ENCODE data around the gene B4GALT7.
"Not testable (repeated sequence)": the region's sequence is repeated elsewhere in the genome, so short reads cannot be mapped to it uniquely, and the experiment has no call there.

Gene B4GALT7

DNA sequence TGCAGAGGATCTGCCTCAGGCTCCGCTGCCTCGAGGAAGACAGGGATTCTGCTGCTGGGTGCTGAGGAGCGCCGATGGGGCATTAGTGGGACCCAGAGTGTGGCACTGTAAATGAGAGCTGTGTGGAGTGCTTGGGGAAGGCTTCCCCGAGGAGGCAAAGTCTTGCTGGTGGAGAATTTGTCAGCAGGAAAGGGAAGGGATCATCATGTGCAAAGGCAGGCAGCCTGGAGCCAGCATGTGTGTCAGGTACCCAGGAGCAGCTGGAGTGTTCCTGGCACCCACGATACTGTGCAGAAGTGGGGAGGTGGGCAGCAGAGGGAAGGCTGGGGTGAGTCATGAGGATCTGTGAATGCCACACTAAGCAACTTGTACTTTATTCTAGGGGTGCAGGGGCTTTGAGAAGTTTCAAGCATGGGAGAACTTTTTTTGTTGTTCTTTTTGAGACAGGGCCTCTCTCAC is 12.3 kb downstream of the B4GALT7 start:
- no peaks in the 10 kb centered on the region for H3K36me3 ChIP-seq (ENCODE audit: low read length)
- no peak overlapping the region for H3K27ac ChIP-seq (ENCODE audit: low read depth, low read length)
- H3F3A ChIP-seq (ENCODE audit: insufficient read depth) = no peaks in the 10 kb centered on the region
- no peak overlapping the region for H2AFZ ChIP-seq (ENCODE audit: low read depth, low read length, severe bottlenecking)
- no peaks in the 10 kb centered on the region for H4K20me1 ChIP-seq (ENCODE audit: low read depth, low read length)
- H3K9me3 ChIP-seq (ENCODE audit: insufficient read depth, low read length) = no peaks in the 10 kb centered on the region
- no peak overlapping the region for H3K4me3 ChIP-seq (ENCODE audit: insufficient read depth, low read length, poor library complexity, severe bottlenecking)
- H3K79me2 ChIP-seq (ENCODE audit: insufficient read depth, low read length) = no peaks in the 10 kb centered on the region
- no peak for TF ChIP-seq EZH2phosphoT487 (conservative IDR thresholded peaks at IDR 0.05; ENCODE audit: low read length)
- TF ChIP-seq, protein P1, sequence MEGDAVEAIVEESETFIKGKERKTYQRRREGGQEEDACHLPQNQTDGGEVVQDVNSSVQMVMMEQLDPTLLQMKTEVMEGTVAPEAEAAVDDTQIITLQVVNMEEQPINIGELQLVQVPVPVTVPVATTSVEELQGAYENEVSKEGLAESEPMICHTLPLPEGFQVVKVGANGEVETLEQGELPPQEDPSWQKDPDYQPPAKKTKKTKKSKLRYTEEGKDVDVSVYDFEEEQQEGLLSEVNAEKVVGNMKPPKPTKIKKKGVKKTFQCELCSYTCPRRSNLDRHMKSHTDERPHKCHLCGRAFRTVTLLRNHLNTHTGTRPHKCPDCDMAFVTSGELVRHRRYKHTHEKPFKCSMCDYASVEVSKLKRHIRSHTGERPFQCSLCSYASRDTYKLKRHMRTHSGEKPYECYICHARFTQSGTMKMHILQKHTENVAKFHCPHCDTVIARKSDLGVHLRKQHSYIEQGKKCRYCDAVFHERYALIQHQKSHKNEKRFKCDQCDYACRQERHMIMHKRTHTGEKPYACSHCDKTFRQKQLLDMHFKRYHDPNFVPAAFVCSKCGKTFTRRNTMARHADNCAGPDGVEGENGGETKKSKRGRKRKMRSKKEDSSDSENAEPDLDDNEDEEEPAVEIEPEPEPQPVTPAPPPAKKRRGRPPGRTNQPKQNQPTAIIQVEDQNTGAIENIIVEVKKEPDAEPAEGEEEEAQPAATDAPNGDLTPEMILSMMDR (IDR thresholded peaks at IDR 0.05; ENCODE audit: insufficient read depth, low read length, poor library complexity, severe bottlenecking) = no peak
- H3K9me2 ChIP-seq (replicated peaks; ENCODE audit: insufficient read depth, low read length) = no peaks in the 10 kb centered on the region
- no peak overlapping the region for H3K9ac ChIP-seq (ENCODE audit: low read length)
- H3K4me2 ChIP-seq (ENCODE audit: low read depth, low read length, poor library complexity, severe bottlenecking) = no peak overlapping the region
- H3K27me3 ChIP-seq (ENCODE audit: low read length) = no peaks in the 10 kb centered on the region

DNA sequence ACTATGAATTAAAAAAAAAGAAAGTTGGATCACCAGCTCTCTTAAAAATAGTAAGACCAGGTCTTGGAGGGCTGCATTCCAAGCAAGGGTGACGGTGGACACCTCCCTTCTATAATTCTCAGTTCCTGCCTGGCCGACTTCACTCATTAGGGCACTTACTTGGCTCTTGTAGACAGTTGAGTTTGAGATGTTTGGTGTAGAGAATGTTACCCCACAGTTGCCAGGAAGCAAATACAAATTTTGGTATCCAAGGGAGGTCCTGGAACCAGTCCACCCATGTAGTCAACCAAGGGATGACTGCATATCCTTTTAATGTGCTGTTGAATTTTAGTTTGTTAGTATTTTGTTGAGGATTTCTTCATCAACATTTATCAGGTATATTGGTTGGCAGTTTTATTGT is 20.6 kb downstream of the B4GALT7 start:
- no peak overlapping the region for H3K4me2 ChIP-seq (ENCODE audit: low read depth, low read length, poor library complexity, severe bottlenecking)
- no peaks in the 10 kb centered on the region for H3K36me3 ChIP-seq (ENCODE audit: low read length)
- H4K20me1 ChIP-seq (ENCODE audit: low read depth, low read length) = no peaks in the 10 kb centered on the region
- H3K9ac ChIP-seq (ENCODE audit: low read length) = no peak overlapping the region
- H3K27me3 ChIP-seq (ENCODE audit: low read length) = no peaks in the 10 kb centered on the region
- no peaks in the 10 kb centered on the region for H3K9me2 ChIP-seq (replicated peaks; ENCODE audit: insufficient read depth, low read length)
- TF ChIP-seq, protein P1 (IDR thresholded peaks at IDR 0.05; ENCODE audit: insufficient read depth, low read length, poor library complexity, severe bottlenecking) = no peak
- TF ChIP-seq EZH2phosphoT487 (conservative IDR thresholded peaks at IDR 0.05; ENCODE audit: low read length) = no peak
- H3K27ac ChIP-seq (ENCODE audit: low read depth, low read length) = no peak overlapping the region
- no peaks in the 10 kb centered on the region for H3K9me3 ChIP-seq (ENCODE audit: insufficient read depth, low read length)
- no peaks in the 10 kb centered on the region for H3K79me2 ChIP-seq (ENCODE audit: insufficient read depth, low read length)
- H3F3A ChIP-seq (ENCODE audit: insufficient read depth) = no peaks in the 10 kb centered on the region
- H3K4me3 ChIP-seq (ENCODE audit: insufficient read depth, low read length, poor library complexity, severe bottlenecking) = no peak overlapping the region
- no peak overlapping the region for H2AFZ ChIP-seq (ENCODE audit: low read depth, low read length, severe bottlenecking)

DNA sequence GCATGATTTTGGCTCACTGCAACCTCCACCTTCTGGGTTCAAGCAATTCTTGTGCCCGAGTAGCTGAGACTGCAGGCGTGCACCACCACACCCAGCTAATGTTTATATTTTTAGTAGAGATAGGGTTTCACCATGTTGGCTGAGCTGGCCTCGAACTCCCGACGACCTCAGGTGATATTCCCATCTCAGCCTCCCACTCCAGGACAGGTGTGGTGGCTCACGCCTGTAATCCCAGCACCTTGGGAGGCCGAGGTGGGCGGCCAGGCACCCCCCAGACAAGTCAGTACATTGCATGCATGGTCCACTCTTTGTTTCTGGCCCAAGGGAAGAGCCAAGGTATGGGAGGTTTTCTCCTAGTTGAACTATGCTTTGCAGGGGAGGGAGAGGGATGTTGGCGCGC is 24.2 kb downstream of the B4GALT7 start:
- H3K27me3 ChIP-seq (ENCODE audit: low read length); H3K79me2 ChIP-seq (ENCODE audit: insufficient read depth, low read length); H3K9ac ChIP-seq (ENCODE audit: low read length); H3K27ac ChIP-seq (ENCODE audit: low read depth, low read length); H3F3A ChIP-seq (ENCODE audit: insufficient read depth); H4K20me1 ChIP-seq (ENCODE audit: low read depth, low read length); H3K4me2 ChIP-seq (ENCODE audit: low read depth, low read length, poor library complexity, severe bottlenecking); H2AFZ ChIP-seq (ENCODE audit: low read depth, low read length, severe bottlenecking); H3K36me3 ChIP-seq (ENCODE audit: low read length); H3K9me2 ChIP-seq (replicated peaks; ENCODE audit: insufficient read depth, low read length); H3K9me3 ChIP-seq (ENCODE audit: insufficient read depth, low read length); H3K4me3 ChIP-seq (ENCODE audit: insufficient read depth, low read length, poor library complexity, severe bottlenecking): not testable (repeated sequence)

DNA sequence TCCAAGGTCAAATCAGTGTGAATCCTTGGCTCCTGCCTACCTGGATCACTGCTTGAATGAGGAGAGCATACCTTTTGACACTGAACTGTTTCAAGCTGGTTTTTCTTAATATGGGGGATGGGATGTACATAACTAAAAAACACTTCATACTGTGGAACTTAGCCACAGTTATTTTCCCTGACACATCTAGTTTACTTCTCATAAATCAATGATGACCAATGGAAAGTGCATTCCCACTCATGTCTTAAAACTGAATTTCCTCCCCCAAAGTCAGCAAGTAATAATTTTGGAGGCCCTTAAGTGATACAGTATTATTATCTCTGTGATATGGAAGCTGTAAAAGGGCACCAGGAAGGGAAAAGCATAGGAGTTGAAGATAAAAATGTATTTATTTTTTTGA is 30.3 kb downstream of the B4GALT7 start:
- not testable (repeated sequence) for H3K79me2 ChIP-seq (ENCODE audit: insufficient read depth, low read length); H3F3A ChIP-seq (ENCODE audit: insufficient read depth); H3K36me3 ChIP-seq (ENCODE audit: low read length); H3K27me3 ChIP-seq (ENCODE audit: low read length); H3K27ac ChIP-seq (ENCODE audit: low read depth, low read length); H4K20me1 ChIP-seq (ENCODE audit: low read depth, low read length); H3K9me2 ChIP-seq (replicated peaks; ENCODE audit: insufficient read depth, low read length); H3K4me3 ChIP-seq (ENCODE audit: insufficient read depth, low read length, poor library complexity, severe bottlenecking); H3K9me3 ChIP-seq (ENCODE audit: insufficient read depth, low read length); H3K4me2 ChIP-seq (ENCODE audit: low read depth, low read length, poor library complexity, severe bottlenecking); H3K9ac ChIP-seq (ENCODE audit: low read length); H2AFZ ChIP-seq (ENCODE audit: low read depth, low read length, severe bottlenecking)

DNA sequence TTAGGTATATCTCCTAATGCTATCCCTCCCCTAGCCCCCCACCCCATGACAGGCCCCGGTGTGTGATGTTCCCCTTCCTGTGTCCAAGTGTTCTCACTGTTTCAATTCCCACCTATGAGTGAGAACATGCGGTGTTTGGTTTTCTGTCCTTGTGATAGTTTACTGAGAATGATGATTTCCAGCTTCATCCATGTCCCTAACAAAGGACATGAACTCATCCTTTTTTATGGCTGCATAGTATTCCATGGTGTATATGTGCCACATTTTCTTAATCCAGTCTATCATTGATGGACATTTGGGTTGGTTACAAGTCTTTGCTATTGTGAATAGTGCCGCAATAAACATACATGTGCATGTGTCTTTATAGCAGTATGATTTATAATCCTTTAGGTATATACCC is 35.0 kb downstream of the B4GALT7 start:
- H3K9ac ChIP-seq (ENCODE audit: low read length); H3K9me2 ChIP-seq (replicated peaks; ENCODE audit: insufficient read depth, low read length); H3K4me2 ChIP-seq (ENCODE audit: low read depth, low read length, poor library complexity, severe bottlenecking); H4K20me1 ChIP-seq (ENCODE audit: low read depth, low read length); H3K9me3 ChIP-seq (ENCODE audit: insufficient read depth, low read length); H3K27me3 ChIP-seq (ENCODE audit: low read length); H3K79me2 ChIP-seq (ENCODE audit: insufficient read depth, low read length); H2AFZ ChIP-seq (ENCODE audit: low read depth, low read length, severe bottlenecking); H3K27ac ChIP-seq (ENCODE audit: low read depth, low read length); H3K4me3 ChIP-seq (ENCODE audit: insufficient read depth, low read length, poor library complexity, severe bottlenecking); H3F3A ChIP-seq (ENCODE audit: insufficient read depth); H3K36me3 ChIP-seq (ENCODE audit: low read length): not testable (repeated sequence)

DNA sequence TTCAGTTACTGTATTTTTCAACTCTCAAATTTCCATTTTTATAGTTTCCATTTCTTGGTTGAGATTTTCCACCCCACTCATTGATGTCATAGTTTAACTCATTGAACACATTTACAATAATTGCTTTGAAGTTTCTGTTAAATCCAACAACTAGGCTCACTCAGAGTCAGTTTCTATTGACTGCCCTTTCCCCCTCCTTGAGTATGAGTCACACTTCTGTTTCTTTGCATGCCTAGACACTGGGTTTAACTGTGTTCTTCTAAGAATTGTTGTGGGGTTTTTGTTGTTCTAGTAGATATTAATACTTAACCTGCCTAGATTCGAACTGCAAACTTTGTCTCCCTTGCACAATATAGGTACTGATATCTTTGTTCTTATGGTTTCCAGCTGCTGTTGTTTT is 45.5 kb downstream of the B4GALT7 start:
- not testable (repeated sequence) for H3K9ac ChIP-seq (ENCODE audit: low read length); H3K9me3 ChIP-seq (ENCODE audit: insufficient read depth, low read length); H3K36me3 ChIP-seq (ENCODE audit: low read length); H3K4me2 ChIP-seq (ENCODE audit: low read depth, low read length, poor library complexity, severe bottlenecking); H4K20me1 ChIP-seq (ENCODE audit: low read depth, low read length); H3K27me3 ChIP-seq (ENCODE audit: low read length); H3K79me2 ChIP-seq (ENCODE audit: insufficient read depth, low read length); H3K4me3 ChIP-seq (ENCODE audit: insufficient read depth, low read length, poor library complexity, severe bottlenecking); H3K9me2 ChIP-seq (replicated peaks; ENCODE audit: insufficient read depth, low read length); H3F3A ChIP-seq (ENCODE audit: insufficient read depth); H3K27ac ChIP-seq (ENCODE audit: low read depth, low read length); H2AFZ ChIP-seq (ENCODE audit: low read depth, low read length, severe bottlenecking)

DNA sequence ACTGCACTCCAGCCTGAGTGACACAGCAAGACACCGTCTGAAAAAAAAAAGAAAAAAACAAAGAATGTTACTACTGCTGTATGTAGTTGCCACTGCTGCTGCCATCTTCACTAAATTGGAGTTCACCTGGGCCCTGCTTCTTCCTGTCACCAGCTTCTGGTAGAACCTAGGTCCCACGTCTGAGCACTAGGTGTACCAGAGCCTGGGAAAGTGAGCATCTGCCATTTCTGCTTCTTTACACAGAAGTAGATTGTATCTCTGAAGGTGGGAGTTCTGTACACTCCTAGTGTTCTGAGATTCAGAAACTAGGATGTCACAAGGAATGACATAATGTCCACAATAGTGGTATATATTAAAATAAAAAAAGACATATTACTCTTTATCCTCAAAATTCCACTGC is 51.3 kb downstream of the B4GALT7 start:
- H3K4me2 ChIP-seq (ENCODE audit: low read depth, low read length, poor library complexity, severe bottlenecking); H3K4me3 ChIP-seq (ENCODE audit: insufficient read depth, low read length, poor library complexity, severe bottlenecking); H3K9me3 ChIP-seq (ENCODE audit: insufficient read depth, low read length); H3K27me3 ChIP-seq (ENCODE audit: low read length); H3K36me3 ChIP-seq (ENCODE audit: low read length); H3K9ac ChIP-seq (ENCODE audit: low read length); H4K20me1 ChIP-seq (ENCODE audit: low read depth, low read length); H3K9me2 ChIP-seq (replicated peaks; ENCODE audit: insufficient read depth, low read length); H3K79me2 ChIP-seq (ENCODE audit: insufficient read depth, low read length); H3F3A ChIP-seq (ENCODE audit: insufficient read depth); H3K27ac ChIP-seq (ENCODE audit: low read depth, low read length); H2AFZ ChIP-seq (ENCODE audit: low read depth, low read length, severe bottlenecking): not testable (repeated sequence)
